NCI-H226 (cell line): Measurements from ENCODE around the gene S100A10.

Experiments used
- DNase-seq: peaks from one replicate; pipeline ENCODE4 v3.0.0-alpha.2; 2015

S100A10 gene

GRCh38 chr1:151993734-151994496 lies at the start of gene S100A10:
S100A10 (minus strand) TSS chr1:151993859; CDS start chr1:151986230, 7,629 bp downstream.
- peak; percentile 86 for DNase-seq

GRCh38 chr1:152042030-152042429 lies 48.4 kb upstream of the S100A10 start:
- DNase-seq, result no peak

- no peak for DNase-seq
Observed at GRCh38 chr1:152039886-152040285, 46.2 kb upstream of the S100A10 start.

GRCh38 chr1:152039461-152039860 lies 45.8 kb upstream of the S100A10 start:
- no peak for DNase-seq

- DNase-seq, result no peak
Observed at GRCh38 chr1:152038871-152039270, 45.2 kb upstream of the S100A10 start.

GRCh38 chr1:152036267-152037216 lies 42.9 kb upstream of the S100A10 start, which contains the start of gene S100A11:
S100A11 (minus strand) TSS chr1:152037004; CDS start chr1:152036915, 89 bp downstream.
- peak; percentile 83 for DNase-seq

- no peak for DNase-seq
Observed at GRCh38 chr1:152035539-152036266, 42.0 kb upstream of the S100A10 start.

- DNase-seq, result peak; percentile 63
Observed at GRCh38 chr1:152034654-152035538, 41.2 kb upstream of the S100A10 start.

GRCh38 chr1:152034324-152034653 lies 40.6 kb upstream of the S100A10 start:
- no peak for DNase-seq

- no peak for DNase-seq
Observed at GRCh38 chr1:152029929-152030211, 36.2 kb upstream of the S100A10 start.

GRCh38 chr1:152029144-152029928 lies 35.7 kb upstream of the S100A10 start:
- DNase-seq, result no peak

GRCh38 chr1:152026895-152027294 lies 33.2 kb upstream of the S100A10 start:
- no peak for DNase-seq

- no peak for DNase-seq
Observed at GRCh38 chr1:152024223-152024622, 30.6 kb upstream of the S100A10 start.

- no peak for DNase-seq
Observed at GRCh38 chr1:152023221-152023620, 29.6 kb upstream of the S100A10 start.

GRCh38 chr1:152022474-152022873 lies 28.8 kb upstream of the S100A10 start:
- no peak for DNase-seq

GRCh38 chr1:152021569-152021968 lies 27.9 kb upstream of the S100A10 start:
- DNase-seq, result no peak

GRCh38 chr1:152020849-152021248 lies 27.2 kb upstream of the S100A10 start:
- DNase-seq, result no peak

- no peak for DNase-seq
Observed at GRCh38 chr1:152018537-152018936, 24.9 kb upstream of the S100A10 start.

GRCh38 chr1:152015766-152016165 lies 22.1 kb upstream of the S100A10 start:
- DNase-seq, result no peak

- DNase-seq, result no peak
Observed at GRCh38 chr1:152014943-152015342, 21.3 kb upstream of the S100A10 start.

- peak; percentile 20 for DNase-seq
Observed at GRCh38 chr1:152013664-152014237, 20.1 kb upstream of the S100A10 start.
